ENCODE measurements around the gene LIG3. TPM values are rescaled to one million over a fixed set of nuclear protein-coding genes. Genes with fewer than 3 reads are reported as not detected.

Gene LIG3
- total RNA-seq, 1 donor from 2014 or later: 20.5 TPM

DNA sequence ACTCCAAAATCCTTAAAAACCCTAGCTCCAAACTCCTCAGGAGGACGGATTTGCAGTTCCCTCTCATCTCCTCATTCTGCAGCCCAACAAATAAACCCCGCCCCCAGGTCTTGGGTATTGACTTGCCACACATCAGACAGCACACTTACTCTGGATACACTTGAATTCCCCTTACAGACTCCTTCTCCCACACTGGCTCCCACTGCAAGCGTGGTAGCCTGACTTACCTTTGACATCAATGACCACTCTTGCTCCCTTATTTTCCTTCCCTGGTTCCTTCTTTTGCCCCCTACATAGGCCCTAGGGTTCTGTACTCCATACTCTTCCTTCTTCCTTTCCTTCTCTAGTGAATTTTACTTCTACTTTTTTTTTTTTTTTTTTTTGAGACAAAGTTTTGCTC, 75.7 kb downstream of the LIG3 start:
- ATAC-seq (no peak), DNase-seq (ENCODE audit: missing footprints) (no peak)
- intact Hi-C loops (cut with DNase I): no loop called here

GRCh38 chr17:35057332-35057915, 77.1 kb downstream of the LIG3 start:
- intact Hi-C loops (cut with DNase I): no loop called here
- DNase-seq (ENCODE audit: missing footprints) (no peak), ATAC-seq (no peak)

Other genes starting within 250 kb of the LIG3 start
- 1.4 TPM for gene CCT6B, start 19.1 kb upstream of the LIG3 start, total RNA-seq
- 9.8 TPM for gene ZNF830, start 19.0 kb upstream of the LIG3 start, total RNA-seq
- gene RFFL, start 83.2 kb downstream of the LIG3 start, total RNA-seq: 11.2 TPM
- gene RAD51D, start 139.3 kb downstream of the LIG3 start, total RNA-seq: 4.8 TPM
- not detected for gene FNDC8, start 141.1 kb downstream of the LIG3 start, total RNA-seq
- gene NLE1, start 161.8 kb downstream of the LIG3 start, total RNA-seq: 3.1 TPM
- gene UNC45B, start 167.3 kb downstream of the LIG3 start, total RNA-seq: 223 TPM
- not detected for gene SLC35G3, start 213.9 kb downstream of the LIG3 start, total RNA-seq